Activated CD4-positive, alpha-beta T cell treated with anti-CD3 and anti-CD28 coated beads for 24 hours (primary cell): ENCODE results near the gene COA1.
A peak's percentile ranks its signal among the peaks of the same experiment; 100 is the strongest.
"Not testable (repeated sequence)": the region's sequence is repeated elsewhere in the genome, so short reads cannot be mapped to it uniquely, and the experiment has no call there.

Experiments used
- DNase-seq, 2 donors: peaks; one replicate each; pipeline ENCODE4 v3.0.0-alpha.2; 2020; ENCODE audit warnings: low read depth in 2 of 2

Gene COA1

GRCh38 chr7:43758029-43758821 lies 28.9 kb upstream of the COA1 start, which contains the start of gene BLVRA:
Gene BLVRA, plus strand, starts transcription at chr7:43758680. Its CDS starts 12,479 bp downstream, at chr7:43771159.
- DNase-seq = peak; percentile 38 to 44

GRCh38 chr7:43757073-43757720 lies 27.9 kb upstream of the COA1 start:
- DNase-seq = no peak

- no peak for DNase-seq
These were observed 27.2 kb upstream of the COA1 start for GRCh38 chr7:43756368-43757072.

GRCh38 chr7:43754596-43754995 lies 25.3 kb upstream of the COA1 start:
- DNase-seq = no peak

- no peak for DNase-seq
These were observed 24.5 kb upstream of the COA1 start for GRCh38 chr7:43753843-43754242.

GRCh38 chr7:43753271-43753810 lies 24.0 kb upstream of the COA1 start:
- no peak for DNase-seq

GRCh38 chr7:43752411-43752810 lies 23.1 kb upstream of the COA1 start:
- DNase-seq = no peak

- no peak for DNase-seq
These were observed 20.9 kb upstream of the COA1 start for GRCh38 chr7:43750016-43750887.

GRCh38 chr7:43749383-43749940 lies 20.1 kb upstream of the COA1 start:
- no peak for DNase-seq

GRCh38 chr7:43747328-43748105 lies 18.2 kb upstream of the COA1 start:
- DNase-seq = no peak

- DNase-seq = no peak
These were observed 13.4 kb upstream of the COA1 start for GRCh38 chr7:43742692-43743091.

GRCh38 chr7:43737467-43738127 lies 8.3 kb upstream of the COA1 start:
- no peak for DNase-seq

- DNase-seq = no peak
These were observed 6.7 kb upstream of the COA1 start for GRCh38 chr7:43735802-43736603.

GRCh38 chr7:43735403-43735801 lies 6.1 kb upstream of the COA1 start:
- DNase-seq = no peak

GRCh38 chr7:43734575-43735332 lies 5.4 kb upstream of the COA1 start:
- DNase-seq = not testable (repeated sequence)

- not testable (repeated sequence) for DNase-seq
These were observed 2.2 kb upstream of the COA1 start for GRCh38 chr7:43731494-43731893.

GRCh38 chr7:43729924-43730248 lies 563 bp upstream of the COA1 start:
- no peak for DNase-seq

GRCh38 chr7:43727494-43727893 lies 1.8 kb downstream of the COA1 start:
- no peak for DNase-seq
